IPS-18a (cell line): ENCODE results near the gene IL4R.

Source experiments
- H3K27ac ChIP-seq: one replicate; pipeline ENCODE4 v1.5.1; 2013; ENCODE audit warnings: low read length
- H3K27me3 ChIP-seq: one replicate; pipeline ENCODE4 v1.6.1; 2013; ENCODE audit warnings: mild to moderate bottlenecking, low read length; ENCODE audit not compliant: control insufficient read depth, insufficient read depth
- H3K36me3 ChIP-seq: one replicate; pipeline ENCODE4 v1.6.1; 2013; ENCODE audit warnings: low read depth, low read length; ENCODE audit not compliant: control insufficient read depth
- H3K4me1 ChIP-seq: one replicate; pipeline ENCODE4 v1.6.1; 2013; ENCODE audit warnings: low read depth, low read length; ENCODE audit not compliant: control insufficient read depth
- H3K4me3 ChIP-seq: one replicate; pipeline ENCODE4 v1.5.1; 2013; ENCODE audit warnings: low read length
- H3K9ac ChIP-seq: one replicate; pipeline ENCODE4 v1.6.1; 2013; ENCODE audit warnings: mild to moderate bottlenecking, low read length, moderate library complexity
- H3K9me3 ChIP-seq: one replicate; pipeline ENCODE4 v1.6.1; 2013; ENCODE audit warnings: low read depth, low read length; ENCODE audit not compliant: control insufficient read depth

Gene IL4R

GRCh38 chr16:27378871-27379481 is 65.2 kb downstream of the IL4R start:
- no peaks in the 10 kb centered on the region for H3K9me3 ChIP-seq
- H3K4me3 ChIP-seq: no peak overlapping the region
- no peaks in the 10 kb centered on the region for H3K27me3 ChIP-seq
- H3K4me1 ChIP-seq: no peaks in the 10 kb centered on the region
- H3K9ac ChIP-seq: no peak overlapping the region
- H3K36me3 ChIP-seq: no peaks in the 10 kb centered on the region
- no peak overlapping the region for H3K27ac ChIP-seq

GRCh38 chr16:27379919-27380318 is 66.1 kb downstream of the IL4R start:
- no peak overlapping the region for H3K9ac ChIP-seq
- H3K4me3 ChIP-seq: no peak overlapping the region
- no peaks in the 10 kb centered on the region for H3K36me3 ChIP-seq
- no peaks in the 10 kb centered on the region for H3K9me3 ChIP-seq
- no peaks in the 10 kb centered on the region for H3K27me3 ChIP-seq
- H3K4me1 ChIP-seq: no peaks in the 10 kb centered on the region
- H3K27ac ChIP-seq: no peak overlapping the region

- Histone ChIP-seq H3K4me3 (no peak overlapping the region), H3K4me1 (no peaks in the 10 kb centered on the region), H3K36me3 (no peaks in the 10 kb centered on the region), H3K9me3 (no peaks in the 10 kb centered on the region), H3K9ac (no peak overlapping the region), H3K27me3 (no peaks in the 10 kb centered on the region), H3K27ac (no peak overlapping the region)
These were observed 67.5 kb downstream of the IL4R start for GRCh38 chr16:27381236-27381635.

- H3K9ac ChIP-seq: no peak overlapping the region
- H3K27ac ChIP-seq: no peak overlapping the region
- H3K36me3 ChIP-seq: no peaks in the 10 kb centered on the region
- no peaks in the 10 kb centered on the region for H3K9me3 ChIP-seq
- no peaks in the 10 kb centered on the region for H3K27me3 ChIP-seq
- H3K4me1 ChIP-seq: no peaks in the 10 kb centered on the region
- H3K4me3 ChIP-seq: no peak overlapping the region
These were observed 68.4 kb downstream of the IL4R start for GRCh38 chr16:27381974-27382855.

- Histone ChIP-seq H3K9ac (no peak overlapping the region), H3K4me1 (no peaks in the 10 kb centered on the region), H3K36me3 (no peaks in the 10 kb centered on the region), H3K27ac (no peak overlapping the region), H3K27me3 (no peaks in the 10 kb centered on the region), H3K4me3 (no peak overlapping the region), H3K9me3 (no peaks in the 10 kb centered on the region)
These were observed 69.9 kb downstream of the IL4R start for GRCh38 chr16:27383556-27384243.

GRCh38 chr16:27384425-27384824 is 70.7 kb downstream of the IL4R start:
- Histone ChIP-seq H3K9me3 (no peaks in the 10 kb centered on the region), H3K4me1 (no peaks in the 10 kb centered on the region), H3K27ac (no peak overlapping the region), H3K9ac (no peak overlapping the region), H3K27me3 (no peaks in the 10 kb centered on the region), H3K4me3 (no peak overlapping the region), H3K36me3 (no peaks in the 10 kb centered on the region)

GRCh38 chr16:27385398-27385797 is 71.6 kb downstream of the IL4R start:
- Histone ChIP-seq H3K4me1 (no peaks in the 10 kb centered on the region), H3K9me3 (no peaks in the 10 kb centered on the region), H3K9ac (no peak overlapping the region), H3K4me3 (no peak overlapping the region), H3K27me3 (no peaks in the 10 kb centered on the region), H3K27ac (no peak overlapping the region), H3K36me3 (no peaks in the 10 kb centered on the region)

GRCh38 chr16:27386674-27387073 is 72.9 kb downstream of the IL4R start:
- H3K9ac ChIP-seq: no peak overlapping the region
- H3K27ac ChIP-seq: no peak overlapping the region
- no peaks in the 10 kb centered on the region for H3K4me1 ChIP-seq
- no peaks in the 10 kb centered on the region for H3K36me3 ChIP-seq
- H3K27me3 ChIP-seq: no peaks in the 10 kb centered on the region
- H3K9me3 ChIP-seq: no peaks in the 10 kb centered on the region
- H3K4me3 ChIP-seq: no peak overlapping the region

- H3K27ac ChIP-seq: no peak overlapping the region
- no peak overlapping the region for H3K9ac ChIP-seq
- no peaks in the 10 kb centered on the region for H3K9me3 ChIP-seq
- no peaks in the 10 kb centered on the region for H3K36me3 ChIP-seq
- no peaks in the 10 kb centered on the region for H3K27me3 ChIP-seq
- no peaks in the 10 kb centered on the region for H3K4me1 ChIP-seq
- H3K4me3 ChIP-seq: no peak overlapping the region
These were observed 74.0 kb downstream of the IL4R start for GRCh38 chr16:27387724-27388123.

- no peak overlapping the region for H3K4me3 ChIP-seq
- no peaks in the 10 kb centered on the region for H3K4me1 ChIP-seq
- no peak overlapping the region for H3K9ac ChIP-seq
- H3K27ac ChIP-seq: no peak overlapping the region
- no peaks in the 10 kb centered on the region for H3K36me3 ChIP-seq
- no peaks in the 10 kb centered on the region for H3K27me3 ChIP-seq
- no peaks in the 10 kb centered on the region for H3K9me3 ChIP-seq
These were observed 75.6 kb downstream of the IL4R start for GRCh38 chr16:27389272-27389961.

- Histone ChIP-seq H3K9ac (no peak overlapping the region), H3K4me3 (no peak overlapping the region), H3K27ac (no peak overlapping the region), H3K27me3 (no peaks in the 10 kb centered on the region), H3K4me1 (no peaks in the 10 kb centered on the region), H3K9me3 (no peaks in the 10 kb centered on the region), H3K36me3 (no peaks in the 10 kb centered on the region)
These were observed 76.4 kb downstream of the IL4R start for GRCh38 chr16:27390151-27390550.
